Mucosa of gallbladder (tissue), 1 donor: ENCODE results near the gene ZCCHC3. TPM values are rescaled to one million over a fixed set of nuclear protein-coding genes. Genes with fewer than 3 reads are reported as not detected.

Experiments used
- DNase-seq: peaks from one replicate; pipeline ENCODE4 v3.0.0-alpha.2; 2020; ENCODE audit warnings: low spot score
- total RNA-seq: library from RNA; stranded (reverse); gene quantifications from one replicate; pipeline ENCODE4 v1.2.1, GENCODE V29; 2021
- donor health status: DM: no; HTN: no; CAD: no.

ZCCHC3 gene
- total RNA-seq, 1 donor from 2014 or later = 16.7 TPM

DNA sequence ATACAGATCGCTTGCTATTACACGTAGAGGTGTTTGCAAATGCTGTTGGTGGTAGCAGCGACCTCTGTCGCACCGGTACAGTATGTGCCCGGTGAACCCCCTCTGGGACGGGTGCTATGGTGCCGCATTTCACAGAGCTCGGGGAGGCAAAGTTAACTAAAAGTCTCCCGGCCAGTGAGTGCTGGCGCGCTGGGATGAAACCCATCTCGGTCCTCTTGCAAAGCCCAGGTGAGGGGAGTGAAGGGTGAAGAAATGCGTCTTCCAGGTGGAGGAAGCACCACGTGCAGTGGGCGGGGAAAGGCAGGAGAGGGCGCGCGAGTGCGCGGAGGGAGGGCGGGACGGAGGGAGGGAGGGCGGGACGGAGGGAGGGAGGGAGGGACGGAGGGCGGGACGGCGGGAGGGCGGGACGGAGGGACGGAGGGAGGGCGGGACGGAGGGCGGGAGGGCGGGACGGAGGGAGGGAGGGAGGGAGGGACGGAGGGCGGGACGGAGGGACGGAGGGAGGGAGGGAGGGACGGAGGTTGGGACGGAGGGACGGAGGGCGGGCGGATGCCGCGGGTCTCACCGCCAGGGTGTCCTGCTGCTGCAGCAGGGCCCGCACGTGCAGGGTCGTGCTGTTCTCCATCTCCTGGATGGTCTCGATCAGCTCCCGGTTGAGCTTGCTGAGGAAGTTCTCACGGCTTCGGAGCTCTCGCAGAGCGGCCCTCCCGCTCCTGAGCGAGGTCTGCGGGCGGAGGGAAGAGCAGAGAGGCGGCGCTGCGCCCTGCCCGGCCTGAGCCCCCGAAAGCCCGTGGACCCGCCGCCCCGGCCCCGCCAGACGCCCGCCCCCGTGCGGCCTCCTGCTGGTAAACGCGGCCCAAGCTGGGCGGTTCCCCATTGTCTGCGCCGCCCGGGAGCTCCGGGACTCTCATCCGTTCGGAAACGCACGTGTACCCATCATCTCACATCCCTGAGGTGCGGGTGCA is 18.5 kb upstream of the ZCCHC3 start:
- no peak for DNase-seq

GRCh38 chr20:284172-284571 is 13.2 kb upstream of the ZCCHC3 start:
- no peak for DNase-seq

GRCh38 chr20:286508-286907 is 10.9 kb upstream of the ZCCHC3 start:
- DNase-seq = no peak

- no peak for DNase-seq
Measured at GRCh38 chr20:288956-289692, 8.2 kb upstream of the ZCCHC3 start.

GRCh38 chr20:289693-290083 is 7.7 kb upstream of the ZCCHC3 start:
- no peak for DNase-seq

GRCh38 chr20:290084-290831 is 7.1 kb upstream of the ZCCHC3 start, which contains the start of gene C20orf96:
TSS of gene C20orf96 (minus strand) at chr20:290750. CDS start at chr20:290610, 140 bp downstream.
- peak; percentile 93 for DNase-seq

DNA sequence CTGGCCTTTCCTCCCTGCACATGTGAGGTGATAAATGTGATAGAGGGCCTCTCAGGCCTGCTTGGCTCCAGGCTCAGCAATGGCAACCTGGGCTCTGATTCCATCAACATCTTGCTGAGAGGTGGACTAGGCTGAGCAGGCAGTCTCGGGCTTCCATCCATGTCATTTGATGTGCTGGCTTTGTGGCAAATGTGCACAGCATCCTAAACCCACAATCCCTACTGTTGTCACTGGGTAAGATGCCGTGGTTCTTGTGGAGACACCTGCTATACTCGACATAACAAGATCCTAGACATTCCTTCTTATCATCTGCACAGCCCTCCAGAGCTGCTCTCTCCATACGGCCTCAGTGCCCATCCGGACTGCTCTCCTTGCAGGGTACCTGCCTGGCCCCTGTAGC is 2.8 kb upstream of the ZCCHC3 start:
- DNase-seq = no peak

- DNase-seq = no peak
Measured at GRCh38 chr20:295804-296203, 1.6 kb upstream of the ZCCHC3 start.

- DNase-seq = peak; percentile 60
Measured at GRCh38 chr20:297925-298775, 780 bp downstream of the ZCCHC3 start.

DNA sequence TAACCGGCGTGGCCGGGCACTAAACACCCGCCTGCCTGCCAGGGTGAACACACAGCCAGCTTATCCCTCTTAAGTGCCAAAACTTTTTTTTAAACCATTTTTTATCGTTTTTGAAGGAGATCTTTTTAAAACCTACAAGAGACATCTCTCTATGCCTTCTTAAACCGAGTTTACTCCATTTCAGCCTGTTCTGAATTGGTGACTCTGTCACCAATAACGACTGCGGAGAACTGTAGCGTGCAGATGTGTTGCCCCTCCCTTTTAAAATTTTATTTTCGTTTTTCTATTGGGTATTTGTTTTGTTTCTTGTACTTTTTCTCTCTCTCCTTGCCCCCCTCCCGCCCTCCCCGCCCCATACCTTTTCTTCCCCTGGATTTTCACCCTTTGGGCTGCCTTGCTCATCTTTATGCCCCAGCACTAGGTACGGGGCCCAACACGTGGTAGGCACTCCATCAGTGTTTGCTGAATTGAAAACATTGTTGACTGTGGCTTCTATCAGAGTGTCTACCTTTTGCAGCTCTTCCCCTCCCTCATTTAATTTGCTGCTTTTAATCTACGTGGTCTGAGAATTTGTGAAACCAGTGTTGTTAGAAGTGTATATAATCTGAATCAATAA is 1.5 kb downstream of the ZCCHC3 start:
- DNase-seq = no peak

GRCh38 chr20:300345-300990 is 3.1 kb downstream of the ZCCHC3 start:
- no peak for DNase-seq

DNA sequence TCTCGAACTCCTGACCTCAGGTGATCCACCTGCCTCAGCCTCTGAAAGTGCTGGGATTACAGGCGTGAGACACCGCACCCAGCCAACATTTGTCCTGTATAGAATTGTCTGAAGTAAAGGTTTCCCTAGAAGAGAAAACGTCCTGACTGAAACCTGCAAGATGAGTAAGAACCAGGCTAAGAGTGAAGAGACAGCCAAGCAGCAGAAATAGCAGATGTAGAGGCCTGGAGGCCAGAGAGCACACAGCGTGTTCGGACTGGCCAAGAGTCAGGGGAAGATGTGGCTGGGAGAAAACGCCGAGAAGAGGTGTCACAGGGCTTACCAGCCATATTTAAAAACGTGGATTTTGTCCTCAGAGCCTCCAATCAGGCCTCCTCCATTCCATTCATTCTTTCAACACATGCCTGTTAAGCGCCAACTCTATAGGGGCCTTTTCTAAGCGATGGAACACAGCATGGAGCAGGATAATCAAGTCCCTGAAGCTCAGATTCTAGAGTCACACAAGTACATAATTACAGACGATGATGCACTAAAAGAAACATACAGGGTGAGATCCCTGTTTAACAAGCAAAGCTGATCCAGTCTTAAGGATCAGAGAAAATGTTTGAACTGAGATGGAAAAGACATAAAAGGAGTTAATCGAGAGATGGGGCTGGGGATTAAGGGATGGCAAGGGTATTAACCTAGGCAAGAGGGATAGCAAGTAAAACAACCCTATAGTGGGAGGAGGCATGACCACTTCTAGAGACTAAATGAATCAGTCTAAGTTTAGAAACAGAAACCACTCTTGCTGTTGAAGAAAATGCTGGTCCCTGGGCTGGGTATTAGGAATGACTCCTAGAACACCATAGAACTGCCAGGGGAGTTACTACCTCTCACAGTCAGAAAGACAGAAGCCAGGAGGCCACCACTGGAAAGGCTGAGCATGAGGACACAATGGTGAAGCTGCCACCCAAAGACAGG is 4.8 kb downstream of the ZCCHC3 start:
- DNase-seq = no peak

- no peak for DNase-seq
Measured at GRCh38 chr20:305745-306144, 8.4 kb downstream of the ZCCHC3 start.

GRCh38 chr20:308427-309038 is 11.2 kb downstream of the ZCCHC3 start:
- no peak for DNase-seq

GRCh38 chr20:309306-309840 is 12.0 kb downstream of the ZCCHC3 start:
- no peak for DNase-seq

DNA sequence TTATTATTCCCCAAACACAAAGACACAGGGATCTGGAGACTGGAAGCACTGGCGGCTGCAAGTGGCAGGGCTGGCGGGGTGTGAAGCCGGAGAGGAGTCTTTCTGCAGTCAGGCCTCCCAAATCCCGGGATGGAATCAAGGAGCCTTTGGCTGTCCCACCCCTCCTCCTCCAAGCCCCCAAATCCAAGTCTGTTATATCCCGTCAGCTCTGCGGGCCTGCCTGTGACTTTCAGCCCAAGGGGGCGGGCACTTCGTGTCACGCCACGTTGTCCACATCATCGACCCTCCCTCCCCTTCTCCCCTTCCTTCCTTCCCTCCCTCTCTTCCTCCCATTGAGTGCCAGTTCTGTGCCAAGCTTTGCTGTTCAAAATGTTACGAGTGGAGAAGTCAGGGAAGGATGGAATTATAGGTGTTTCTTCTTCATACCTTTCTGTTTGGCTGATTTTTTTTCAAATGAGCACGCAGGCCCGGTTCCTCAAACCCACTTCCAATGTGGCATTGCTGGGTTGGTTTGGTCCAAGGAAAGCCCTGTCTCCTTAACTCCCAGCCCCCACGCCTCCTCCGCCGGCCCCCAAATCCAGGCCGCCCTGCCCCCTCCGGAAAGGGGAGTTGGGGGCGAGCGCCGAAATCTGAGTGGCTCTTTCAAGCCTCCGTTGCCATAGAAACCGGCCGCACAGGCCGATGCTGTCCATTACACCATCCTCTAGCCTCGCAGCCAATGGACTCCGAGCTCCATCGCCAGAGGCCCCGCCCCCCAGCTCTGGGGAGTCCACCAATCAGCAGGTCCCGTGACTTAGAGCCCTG is 12.7 kb downstream of the ZCCHC3 start:
- peak; percentile 98 for DNase-seq

- no peak for DNase-seq
Measured at GRCh38 chr20:310645-311044, 13.3 kb downstream of the ZCCHC3 start.
